ENCODE measurements around the gene FBXW11.
"Not testable (repeated sequence)": the region's sequence is repeated elsewhere in the genome, so short reads cannot be mapped to it uniquely, and the experiment has no call there.

GRCh38 chr5:171915700-171916099 lies 90.7 kb downstream of the FBXW11 start:
- TF ChIP-seq POLR2A (IDR thresholded peaks at IDR 0.05; ENCODE audit: borderline replicate concordance, extremely low read depth, insufficient read depth, insufficient read length); YY1 (IDR thresholded peaks at IDR 0.05; ENCODE audit: extremely low read depth, insufficient replicate concordance, low read depth, low read length); CTCF (IDR thresholded peaks at IDR 0.05 in 2 of 3, conservative IDR thresholded peaks at IDR 0.05 in 1 of 3; ENCODE audit: borderline replicate concordance in 1 of 3, insufficient read depth in 1 of 3, low read depth in 2 of 3, low read length in 2 of 3); MAX (IDR thresholded peaks at IDR 0.05); RAD21 (IDR thresholded peaks at IDR 0.05; ENCODE audit: low read depth); ELF1 (IDR thresholded peaks at IDR 0.05; ENCODE audit: borderline replicate concordance, low read depth); SIN3A (IDR thresholded peaks at IDR 0.05; ENCODE audit: low read depth); EZH2 (IDR thresholded peaks at IDR 0.05); REST (IDR thresholded peaks at IDR 0.05; ENCODE audit: low read depth); ATF3 (IDR thresholded peaks at IDR 0.05); EZH2phosphoT487 (IDR thresholded peaks at IDR 0.05; ENCODE audit: borderline replicate concordance); SP1 (IDR thresholded peaks at IDR 0.05; ENCODE audit: low read depth); ZNF274 (IDR thresholded peaks at IDR 0.05; ENCODE audit: low read depth, low read length): not testable (repeated sequence)
